Progenitor cell of endocrine pancreas (in vitro differentiated cells): Measurements from ENCODE around the gene CFAP73. TPM values are rescaled to one million over a fixed set of nuclear protein-coding genes. Genes with fewer than 3 reads are reported as not detected.

Source experiments
- DNase-seq: peaks from one replicate; pipeline ENCODE4 v3.0.0; 2021; ENCODE audit warnings: low spot score; ENCODE audit not compliant: unreplicated experiment
- H3K27ac Mint-ChIP-seq: 2 replicates; pipeline ENCODE4 v1.8.0; 2021; ENCODE audit warnings: mild to moderate bottlenecking, moderate library complexity, mixed read lengths
- H3K27me3 Mint-ChIP-seq: 2 replicates; pipeline ENCODE4 v1.8.0; 2021; ENCODE audit warnings: mixed read lengths
- H3K36me3 Mint-ChIP-seq: 2 replicates; pipeline ENCODE4 v1.8.0; 2022; ENCODE audit warnings: mixed read lengths; ENCODE audit not compliant: insufficient read depth
- H3K4me1 Mint-ChIP-seq: 2 replicates; pipeline ENCODE4 v1.8.0; 2021; ENCODE audit warnings: low read depth, mixed read lengths
- H3K4me3 Mint-ChIP-seq: 2 replicates; pipeline ENCODE4 v1.8.0; 2021; ENCODE audit warnings: low read depth, mild to moderate bottlenecking, moderate library complexity, mixed read lengths
- H3K9me3 Mint-ChIP-seq: 2 replicates; pipeline ENCODE4 v1.8.0; 2021; ENCODE audit warnings: low read depth, mixed read lengths
- CTCF ChIP-seq: fragments of 200-600 bp; sonication (generic); IDR thresholded peaks from one replicate; pipeline ENCODE4 v1.5.0; 2021; ENCODE audit warnings: antibody characterized with exemption, mild to moderate bottlenecking; ENCODE audit not compliant: unreplicated experiment
- total RNA-seq: library from RNA; stranded (reverse); gene quantifications from 2 replicates; pipeline ENCODE4 v1.2.1, GENCODE V29; 2021

The CFAP73 gene
- total RNA-seq, 1 donor from 2014 or later, result not detected

GRCh38 chr12:113186666-113187325 is 37.3 kb downstream of the CFAP73 start:
- no peak for TF ChIP-seq CTCF

GRCh38 chr12:113189361-113189760 is 39.8 kb downstream of the CFAP73 start:
- no peak for TF ChIP-seq CTCF
- DNase-seq, result no peak
- H3K36me3 Mint-ChIP-seq, result peaks cover 14% of the 10 kb centered on the region
- H3K4me3 Mint-ChIP-seq, result no peak overlapping the region
- no peaks in the 10 kb centered on the region for H3K27me3 Mint-ChIP-seq
- peak overlapping the region; percentile 34 for H3K27ac Mint-ChIP-seq
- H3K4me1 Mint-ChIP-seq, result peaks cover 13% of the 10 kb centered on the region
- no peaks in the 10 kb centered on the region for H3K9me3 Mint-ChIP-seq

More at GRCh38 chr12:113186666-113187325, 37.3 kb downstream of the CFAP73 start:
- DNase-seq, result no peak
- peaks cover 14% of the 10 kb centered on the region for H3K36me3 Mint-ChIP-seq
- H3K9me3 Mint-ChIP-seq, result no peaks in the 10 kb centered on the region
- H3K27ac Mint-ChIP-seq, result no peak overlapping the region
- H3K4me1 Mint-ChIP-seq, result peaks cover 13% of the 10 kb centered on the region
- H3K4me3 Mint-ChIP-seq, result peak overlapping the region; percentile 87
- no peaks in the 10 kb centered on the region for H3K27me3 Mint-ChIP-seq

- peaks cover 16% of the 10 kb centered on the region for H3K36me3 Mint-ChIP-seq
- TF ChIP-seq CTCF, result no peak
- H3K4me3 Mint-ChIP-seq, result no peak overlapping the region
- no peak for DNase-seq
- H3K9me3 Mint-ChIP-seq, result no peaks in the 10 kb centered on the region
- H3K27ac Mint-ChIP-seq, result no peak overlapping the region
- peaks cover 10% of the 10 kb centered on the region for H3K4me1 Mint-ChIP-seq
- no peaks in the 10 kb centered on the region for H3K27me3 Mint-ChIP-seq
Observed at GRCh38 chr12:113190761-113191160, 41.2 kb downstream of the CFAP73 start.

- DNase-seq, result no peak
- H3K36me3 Mint-ChIP-seq, result peaks cover 16% of the 10 kb centered on the region
- no peak for TF ChIP-seq CTCF
- H3K27ac Mint-ChIP-seq, result no peak overlapping the region
- H3K9me3 Mint-ChIP-seq, result no peaks in the 10 kb centered on the region
- H3K4me1 Mint-ChIP-seq, result peaks cover 8% of the 10 kb centered on the region
- no peaks in the 10 kb centered on the region for H3K27me3 Mint-ChIP-seq
- no peak overlapping the region for H3K4me3 Mint-ChIP-seq
Observed at GRCh38 chr12:113191227-113191626, 41.7 kb downstream of the CFAP73 start.

GRCh38 chr12:113194971-113195391 is 45.5 kb downstream of the CFAP73 start:
- peaks cover 6% of the 10 kb centered on the region for H3K36me3 Mint-ChIP-seq
- H3K27me3 Mint-ChIP-seq, result no peaks in the 10 kb centered on the region
- no peaks in the 10 kb centered on the region for H3K9me3 Mint-ChIP-seq
- TF ChIP-seq CTCF, result no peak
- no peaks in the 10 kb centered on the region for H3K4me1 Mint-ChIP-seq
- no peak overlapping the region for H3K4me3 Mint-ChIP-seq
- DNase-seq, result no peak
- H3K27ac Mint-ChIP-seq, result no peak overlapping the region
